Activated CD4-positive, alpha-beta T cell treated with anti-CD3 and anti-CD28 coated beads for 36 hours (primary cell): ENCODE measurements around the gene ALDH1A3. TPM values are rescaled to one million over a fixed set of nuclear protein-coding genes. Genes with fewer than 3 reads are reported as not detected.

Source experiments
- ATAC-seq: fragments of 200-7000 bp; cut with Tn5 transposase; one replicate; pipeline ENCODE4 v1.10.0; 2021; ENCODE audit warnings: mild to moderate bottlenecking, moderate library complexity
- CTCF ChIA-PET: fragments of 350-600 bp; sonication (Branson Sonifier 250); formaldehyde crosslinking; loops from one replicate; lab custom pipeline; 2021; ENCODE audit warnings: antibody characterized with exemption; lab: Charles Lee
- POLR2A ChIA-PET: fragments of 350-600 bp; sonication (Branson Sonifier 250); formaldehyde crosslinking; loops from one replicate; lab custom pipeline; 2021; ENCODE audit warnings: antibody characterized with exemption, inconsistent platforms; lab: Charles Lee
- DNase-seq: peaks from one replicate; pipeline ENCODE4 v3.0.0-alpha.2; 2020
- H3K27ac Mint-ChIP-seq: one replicate; pipeline ENCODE4 v1.8.0; 2021; ENCODE audit warnings: mixed read lengths
- H3K27me3 Mint-ChIP-seq: one replicate; pipeline ENCODE4 v1.8.0; 2021; ENCODE audit warnings: mixed read lengths
- H3K36me3 Mint-ChIP-seq: one replicate; pipeline ENCODE4 v1.8.0; 2021; ENCODE audit warnings: low read depth, mixed read lengths
- H3K4me1 Mint-ChIP-seq: one replicate; pipeline ENCODE4 v1.8.0; 2021; ENCODE audit warnings: mixed read lengths
- H3K4me3 Mint-ChIP-seq: one replicate; pipeline ENCODE4 v1.8.0; 2021; ENCODE audit warnings: mild to moderate bottlenecking, moderate library complexity, mixed read lengths
- H3K9me3 Mint-ChIP-seq: one replicate; pipeline ENCODE4 v1.8.0; 2021; ENCODE audit warnings: low read depth, mixed read lengths
- intact Hi-C, 2 experiments: fragments of 100-400 bp; cut with DNase I in 1 of 2; cut with micrococcal nuclease in 1 of 2; formaldehyde crosslinking; loops; one replicate each; pipeline versions ENCODE4 v1.14.2 to v1.15.1; 2022 to 2024; cut with DNase I, micrococcal nuclease
- total RNA-seq, 2 experiments: library from RNA; stranded (reverse); gene quantifications; one replicate each; pipeline ENCODE4 v1.2.3, GENCODE V29; 2021

ALDH1A3 gene
- total RNA-seq, 2 experiments from 2014 or later = not detected

DNA sequence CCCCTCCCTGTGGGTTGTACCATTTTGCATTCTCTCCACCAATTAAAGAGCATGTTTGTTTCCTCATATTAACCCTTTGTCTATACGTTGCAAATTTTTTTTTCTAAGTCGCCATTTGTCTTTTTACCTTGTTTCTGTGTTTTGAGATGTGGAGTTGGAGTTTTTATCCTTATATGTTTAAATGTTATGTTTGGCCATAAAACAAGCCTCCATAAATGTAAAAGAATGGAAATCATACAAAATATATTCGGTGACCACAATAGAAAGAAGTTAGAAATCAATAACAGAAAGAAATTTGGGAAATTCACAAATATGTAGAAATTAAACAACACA is 68.8 kb downstream of the ALDH1A3 start:
- POLR2A ChIA-PET = no interaction called here
- H3K27ac Mint-ChIP-seq = no peak overlapping the region
- intact Hi-C loops = no loop called here
- no peaks in the 10 kb centered on the region for H3K36me3 Mint-ChIP-seq
- no peak overlapping the region for H3K4me3 Mint-ChIP-seq
- ATAC-seq = no peak
- CTCF ChIA-PET = no interaction called here
- no peaks in the 10 kb centered on the region for H3K4me1 Mint-ChIP-seq
- no peaks in the 10 kb centered on the region for H3K9me3 Mint-ChIP-seq
- no peak for DNase-seq
- H3K27me3 Mint-ChIP-seq = peaks cover 14% of the 10 kb centered on the region

GRCh38 chr15:100949691-100950090 is 70.1 kb downstream of the ALDH1A3 start:
- Mint-ChIP-seq H3K36me3 (no peaks in the 10 kb centered on the region), H3K4me1 (no peaks in the 10 kb centered on the region), H3K9me3 (no peaks in the 10 kb centered on the region), H3K27me3 (peaks cover 14% of the 10 kb centered on the region), H3K4me3 (no peak overlapping the region), H3K27ac (no peak overlapping the region)
- intact Hi-C loops = no loop called here
- CTCF ChIA-PET = no interaction called here
- no peak for ATAC-seq
- POLR2A ChIA-PET = no interaction called here
- DNase-seq = no peak

GRCh38 chr15:100951965-100952364 is 72.3 kb downstream of the ALDH1A3 start:
- Mint-ChIP-seq H3K9me3 (no peaks in the 10 kb centered on the region), H3K27me3 (peaks cover 17% of the 10 kb centered on the region), H3K4me3 (no peak overlapping the region), H3K36me3 (no peaks in the 10 kb centered on the region), H3K4me1 (no peaks in the 10 kb centered on the region), H3K27ac (no peak overlapping the region)
- ChIA-PET CTCF (no interaction called here), POLR2A (no interaction called here)
- intact Hi-C loops = no loop called here
- no peak for ATAC-seq
- DNase-seq = no peak

- no peak overlapping the region for H3K27ac Mint-ChIP-seq
- H3K36me3 Mint-ChIP-seq = no peaks in the 10 kb centered on the region
- H3K27me3 Mint-ChIP-seq = peaks cover 15% of the 10 kb centered on the region
- H3K4me3 Mint-ChIP-seq = no peak overlapping the region
- ATAC-seq (no peak), DNase-seq (no peak)
- POLR2A ChIA-PET = no interaction called here
- CTCF ChIA-PET = no interaction called here
- no peaks in the 10 kb centered on the region for H3K9me3 Mint-ChIP-seq
- H3K4me1 Mint-ChIP-seq = no peaks in the 10 kb centered on the region
- intact Hi-C loops = no loop called here
These were observed 72.9 kb downstream of the ALDH1A3 start for GRCh38 chr15:100952566-100952965.

DNA sequence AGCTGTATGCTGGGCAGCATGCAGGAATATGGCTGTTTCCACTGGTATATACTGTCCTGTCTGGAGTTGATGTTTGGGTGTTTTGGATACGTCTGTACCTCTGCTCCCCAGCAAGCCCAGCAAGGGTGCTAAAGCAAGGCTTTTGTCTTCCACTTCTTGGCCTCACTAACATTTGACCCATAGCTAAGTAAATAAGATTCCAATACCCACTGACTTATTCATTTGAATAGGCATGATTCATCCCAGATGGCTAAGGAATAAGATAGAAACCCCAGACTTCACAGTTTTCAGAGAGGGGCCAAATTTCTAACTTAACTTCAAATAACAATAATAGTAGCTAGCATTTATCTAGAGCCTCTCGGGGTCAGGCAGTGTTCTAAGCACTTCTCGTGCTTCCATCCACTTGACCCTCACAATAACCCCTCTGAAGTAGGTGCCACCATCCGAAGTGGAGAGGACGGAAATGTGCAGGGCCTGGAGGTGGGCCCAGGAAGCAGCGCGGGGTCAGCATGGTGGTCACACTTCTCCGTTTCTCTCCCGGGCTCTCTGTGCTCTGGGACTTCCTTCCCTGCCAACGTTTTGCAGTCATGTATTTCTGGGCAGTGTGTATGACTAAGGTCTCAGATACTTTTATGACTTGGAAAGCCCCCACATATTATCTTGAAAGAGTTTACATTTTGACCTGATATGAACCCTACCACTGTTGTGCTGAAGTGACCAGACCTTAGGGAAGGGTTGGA is 78.9 kb downstream of the ALDH1A3 start:
- ChIA-PET POLR2A (no interaction called here), CTCF (no interaction called here)
- no peaks in the 10 kb centered on the region for H3K36me3 Mint-ChIP-seq
- no peak for DNase-seq
- no peak overlapping the region for H3K4me3 Mint-ChIP-seq
- peaks cover 12% of the 10 kb centered on the region for H3K27me3 Mint-ChIP-seq
- intact Hi-C loops = no loop called here
- no peak for ATAC-seq
- no peaks in the 10 kb centered on the region for H3K9me3 Mint-ChIP-seq
- H3K27ac Mint-ChIP-seq = no peak overlapping the region
- H3K4me1 Mint-ChIP-seq = no peaks in the 10 kb centered on the region

DNA sequence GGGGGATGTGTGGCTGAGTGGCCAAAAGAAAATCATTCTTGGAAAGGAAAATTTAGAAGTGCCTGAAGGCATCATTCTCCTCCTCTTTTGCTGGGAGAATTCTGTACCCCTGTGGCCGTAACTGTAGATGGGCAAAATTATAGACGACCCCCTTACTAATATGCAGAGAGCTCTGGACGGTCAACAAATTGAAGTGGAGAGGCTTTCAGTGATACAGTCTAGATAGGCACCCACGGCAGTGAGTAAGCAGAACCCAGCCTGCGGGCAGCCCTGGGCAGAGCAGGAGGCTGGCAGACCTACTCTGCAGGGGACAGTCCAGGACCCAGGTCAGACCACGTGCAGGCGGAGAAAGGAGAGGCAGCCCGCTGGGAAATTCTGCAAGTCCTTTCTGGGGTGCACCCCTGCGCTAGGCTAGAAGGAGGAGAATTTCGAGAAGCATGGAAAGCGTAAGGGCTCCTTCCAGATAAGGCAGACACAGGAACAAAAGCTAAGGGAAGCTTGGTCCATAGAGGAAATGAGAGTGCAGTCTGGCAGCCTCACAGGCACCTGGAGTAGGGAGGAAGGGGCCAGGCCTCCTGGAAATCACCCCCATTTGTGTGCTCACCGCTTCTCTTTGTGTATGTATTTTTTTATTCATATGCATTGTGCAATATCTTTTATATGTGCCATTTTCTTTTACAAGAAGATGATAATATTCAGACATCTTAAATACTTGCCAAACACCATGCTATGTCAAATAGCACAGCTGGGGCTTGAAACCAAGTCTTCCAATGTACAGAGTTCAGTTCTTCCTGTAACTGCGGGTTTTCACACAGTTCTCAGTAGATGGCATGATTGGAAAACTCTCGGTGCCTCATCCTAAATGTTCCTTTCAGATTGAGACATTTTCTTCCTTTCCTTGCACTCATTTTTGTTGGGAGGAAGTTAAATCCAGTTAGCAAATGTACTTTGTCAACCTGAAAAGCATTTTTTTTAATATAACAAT is 79.7 kb downstream of the ALDH1A3 start:
- Mint-ChIP-seq H3K27me3 (peaks cover 13% of the 10 kb centered on the region), H3K4me1 (no peaks in the 10 kb centered on the region), H3K4me3 (no peak overlapping the region), H3K27ac (no peak overlapping the region), H3K9me3 (no peaks in the 10 kb centered on the region), H3K36me3 (no peaks in the 10 kb centered on the region)
- DNase-seq (no peak), ATAC-seq (no peak)
- POLR2A ChIA-PET = no interaction called here
- intact Hi-C loops = no loop called here
- CTCF ChIA-PET = no interaction called here

Other genes with a start within 250 kb of the ALDH1A3 start
- under 1 TPM; 0.35 to 0.73 TPM for gene LRRK1, start 39.5 kb downstream of the ALDH1A3 start, total RNA-seq